ENCODE results near the gene USP30. TPM values are rescaled to one million over a fixed set of nuclear protein-coding genes. Genes with fewer than 3 reads are reported as not detected.

Gene USP30
- total and polyA plus RNA-seq, 9 of the 15 experiments (the other 6 are each of a cell fraction or from before 2014, with no cell fraction given), result 1.4 to 15.2 (median 7.0) TPM

- peak; percentile 99 for TF ChIP-seq MGA (IDR thresholded peaks at IDR 0.05)
- TF ChIP-seq GTF3C2 (IDR thresholded peaks at IDR 0.05; ENCODE audit: borderline replicate concordance, extremely low read depth, insufficient read length), result no peak
- peak; percentile 74 for TF ChIP-seq ZNF175 (CRISPR knock-in tag; IDR thresholded peaks at IDR 0.05; ENCODE audit: low read depth)
- TF ChIP-seq ZFX (CRISPR knock-in tag; IDR thresholded peaks at IDR 0.05), result 0 out of 2 replicates have a peak, but pooled peaks have one; percentile 23
- TF ChIP-seq BRF1 (IDR thresholded peaks at IDR 0.05; ENCODE audit: borderline replicate concordance, extremely low read depth, insufficient read length), result no peak
- TF ChIP-seq ZNF280A (IDR thresholded peaks at IDR 0.05; ENCODE audit: low read depth, partially characterized antibody), result no peak
- 0 out of 2 replicates have a peak, but pooled peaks have one; percentile 47 for TF ChIP-seq ZNF766 (CRISPR knock-in tag; conservative IDR thresholded peaks at IDR 0.05)
- TF ChIP-seq NR2F6 (CRISPR knock-in tag; IDR thresholded peaks at IDR 0.05), result no peak
These were observed 40.9 kb downstream of the USP30 start, which contains the start of gene ALKBH2 (continued) for GRCh38 chr12:109093022-109093918.

Measured in K562 (cell line).